HG03159 (cell line): ENCODE measurements around the gene SIPA1L3.
A peak's percentile ranks its signal among the peaks of the same experiment; 100 is the strongest.
"Not testable (repeated sequence)": the region's sequence is repeated elsewhere in the genome, so short reads cannot be mapped to it uniquely, and the experiment has no call there.

Experiments
- ATAC-seq: cut with Tn5 transposase; IDR thresholded peaks from one replicate; pipeline ENCODE4 v1.9.1; 2021; ENCODE audit warnings: mild to moderate bottlenecking, moderate library complexity; ENCODE audit not compliant: unreplicated experiment

SIPA1L3 gene

GRCh38 chr19:38062959-38063761 lies 156.2 kb downstream of the SIPA1L3 start:
- no peak for ATAC-seq

DNA sequence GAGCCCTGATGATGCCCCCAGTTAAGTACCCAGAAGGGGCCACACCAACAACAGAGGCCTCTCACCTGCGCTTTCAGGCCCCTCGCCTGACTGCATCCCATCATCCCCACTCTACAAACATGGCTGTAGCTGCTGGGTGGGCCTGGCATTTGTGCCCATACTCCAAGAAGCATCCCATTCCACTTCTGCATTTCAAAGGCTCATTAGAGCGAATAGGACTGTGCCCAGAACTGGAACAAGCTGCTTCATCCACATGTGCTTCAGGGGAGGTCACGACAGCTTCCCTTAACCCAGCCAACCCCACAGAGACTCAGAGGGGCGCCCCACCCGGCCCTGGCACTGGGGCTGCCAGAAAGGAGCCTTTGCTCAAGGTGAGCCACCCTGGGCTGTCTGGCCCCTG lies 156.9 kb downstream of the SIPA1L3 start:
- no peak for ATAC-seq

DNA sequence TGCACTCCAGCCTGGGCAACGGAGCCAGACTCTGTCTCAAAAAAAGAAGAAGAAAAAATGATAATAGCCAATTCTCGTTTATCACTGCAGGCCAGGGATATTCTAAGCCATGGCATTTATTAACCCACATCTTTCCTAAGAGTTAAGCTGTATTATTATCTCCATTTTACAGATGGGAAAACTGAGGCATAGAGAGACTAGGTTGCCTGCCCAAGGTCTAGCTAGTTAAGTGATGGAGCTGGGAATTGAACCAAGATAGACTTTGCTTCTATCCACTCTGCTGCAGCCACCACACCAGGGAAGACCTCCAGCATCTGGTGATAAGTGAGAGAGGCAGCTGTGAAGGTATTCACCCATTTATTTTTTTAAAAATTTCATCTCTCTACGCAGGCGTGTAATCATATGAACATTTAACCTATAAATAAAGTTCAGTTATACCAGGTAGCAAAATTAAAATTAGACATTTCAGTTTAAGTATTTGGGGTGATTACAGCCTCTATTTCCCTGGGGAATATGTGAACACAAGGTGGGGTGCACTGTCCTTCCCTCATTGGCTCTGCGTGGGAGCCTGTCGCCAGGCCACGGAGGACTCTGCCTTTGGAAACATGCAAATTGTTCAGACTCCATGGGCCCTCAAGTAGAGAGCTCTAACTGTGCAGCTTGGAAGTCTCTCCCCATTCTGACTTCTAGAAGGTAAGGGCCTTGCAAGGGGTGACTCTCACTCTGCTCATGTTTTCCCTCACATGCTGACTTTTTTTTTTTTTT lies 157.8 kb downstream of the SIPA1L3 start:
- no peak for ATAC-seq

GRCh38 chr19:38065775-38066174 lies 158.8 kb downstream of the SIPA1L3 start:
- not testable (repeated sequence) for ATAC-seq

DNA sequence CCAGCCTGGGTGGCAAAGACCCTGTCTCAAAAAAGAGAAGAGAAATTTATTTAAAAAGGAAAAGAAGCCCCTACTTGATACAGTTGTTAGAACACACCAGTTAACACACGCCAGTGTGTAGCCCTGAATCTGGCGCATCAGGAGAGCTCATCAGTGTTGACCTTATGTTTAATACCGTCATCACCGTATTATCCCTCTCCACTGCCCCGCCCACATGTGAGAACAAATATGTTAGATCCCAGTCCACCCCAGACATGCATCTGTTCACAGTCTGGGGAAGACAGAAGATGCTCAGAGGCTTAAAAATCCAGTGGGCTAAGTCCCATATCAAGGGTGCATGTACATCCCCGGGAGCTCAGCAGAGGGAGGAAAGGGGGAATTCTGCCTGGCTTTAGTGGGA lies 161.8 kb downstream of the SIPA1L3 start:
- ATAC-seq = no peak

DNA sequence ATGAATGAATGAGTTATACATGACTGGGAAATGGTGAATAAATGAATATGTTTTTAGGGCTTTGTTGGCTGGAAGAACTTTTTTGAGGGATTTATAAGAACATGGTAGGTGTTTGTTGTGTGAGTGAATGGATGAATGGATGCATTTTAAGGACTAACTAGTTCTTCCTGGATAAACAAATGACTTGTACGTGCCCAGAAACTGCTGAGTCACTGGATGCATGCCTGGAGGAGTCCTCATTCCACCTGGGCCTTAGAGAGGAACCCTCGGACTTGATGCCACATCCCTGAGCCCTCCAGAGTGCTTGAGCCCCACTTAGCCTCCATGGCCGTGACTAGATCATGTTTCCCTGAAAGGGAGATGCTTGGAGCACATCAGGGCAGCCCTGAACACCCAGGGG lies 163.6 kb downstream of the SIPA1L3 start:
- ATAC-seq = no peak

DNA sequence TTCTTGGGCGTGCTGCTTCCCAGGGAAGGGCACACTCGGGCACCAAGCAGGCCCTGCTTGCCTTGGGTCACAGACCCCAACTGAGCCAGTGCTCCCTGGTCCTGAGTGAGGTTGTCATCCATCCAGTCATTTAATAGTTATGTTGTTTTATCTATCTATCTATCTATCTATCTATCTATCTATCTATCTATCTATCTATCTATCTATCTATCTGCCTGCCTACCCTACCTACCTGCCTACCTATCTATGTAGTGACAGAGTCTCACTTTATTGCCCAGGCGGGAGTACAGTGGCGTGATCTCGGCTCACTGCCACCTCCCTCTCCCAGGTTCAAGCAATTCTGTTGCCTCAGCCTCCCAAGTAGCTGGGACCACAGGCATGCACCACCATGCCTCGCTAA lies 164.0 kb downstream of the SIPA1L3 start:
- not testable (repeated sequence) for ATAC-seq

- ATAC-seq = no peak
Observed at GRCh38 chr19:38071647-38072046, 164.6 kb downstream of the SIPA1L3 start.

- ATAC-seq = no peak
Observed at GRCh38 chr19:38072776-38073750, 166.1 kb downstream of the SIPA1L3 start.

- no peak for ATAC-seq
Observed at GRCh38 chr19:38073841-38074685, 167.1 kb downstream of the SIPA1L3 start.

- no peak for ATAC-seq
Observed at GRCh38 chr19:38076337-38076736, 169.3 kb downstream of the SIPA1L3 start.

DNA sequence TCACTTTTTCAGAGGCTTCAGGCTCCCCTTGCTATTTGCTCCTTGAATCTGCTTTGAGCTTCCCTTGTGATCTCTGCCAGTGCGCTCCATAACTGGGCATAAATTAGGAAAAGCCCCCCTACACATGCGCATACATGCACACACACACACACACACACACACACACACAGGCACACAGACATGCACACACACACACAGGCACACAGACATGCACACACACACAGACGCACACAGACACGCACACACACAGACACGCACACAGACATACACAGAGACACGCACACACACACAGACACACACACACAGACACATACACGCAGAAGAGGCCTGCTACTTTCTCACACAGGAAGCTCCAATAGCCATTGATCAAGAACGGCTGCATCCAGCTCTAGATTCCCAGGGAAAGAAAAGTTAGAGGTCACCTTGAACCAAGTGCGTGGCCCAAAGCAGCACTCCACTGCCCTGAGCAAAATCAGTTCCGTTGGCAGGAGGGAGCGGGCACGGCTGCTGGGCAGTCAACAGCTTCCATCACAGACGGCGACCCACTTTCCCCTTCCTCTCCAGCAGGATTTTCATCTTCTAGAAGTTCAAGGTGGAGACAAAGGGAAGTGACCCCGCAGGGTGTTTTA lies 171.4 kb downstream of the SIPA1L3 start:
- ATAC-seq = no peak

DNA sequence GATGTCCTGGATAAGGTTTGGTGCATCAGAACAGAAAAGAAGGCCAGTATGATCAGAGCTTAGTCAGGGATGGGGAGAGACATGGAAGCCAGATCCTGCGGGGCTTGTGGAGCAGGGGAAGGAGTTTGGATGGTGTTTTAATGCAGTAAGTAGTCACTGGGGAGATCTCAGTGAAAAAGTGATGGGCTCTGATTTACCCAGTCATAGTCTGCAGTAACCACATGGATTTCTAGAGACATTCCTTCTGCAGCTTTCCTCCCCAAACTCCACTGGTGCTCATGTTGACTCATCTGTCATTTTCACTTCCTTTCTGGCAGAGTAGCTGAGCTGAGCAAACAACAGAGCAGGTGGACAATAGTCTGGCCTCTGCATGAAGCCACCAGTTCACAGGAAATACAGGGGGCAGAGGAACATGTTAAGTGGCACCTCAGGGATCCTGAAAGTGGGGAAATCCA lies 172.9 kb downstream of the SIPA1L3 start:
- ATAC-seq = peak; percentile 67

DNA sequence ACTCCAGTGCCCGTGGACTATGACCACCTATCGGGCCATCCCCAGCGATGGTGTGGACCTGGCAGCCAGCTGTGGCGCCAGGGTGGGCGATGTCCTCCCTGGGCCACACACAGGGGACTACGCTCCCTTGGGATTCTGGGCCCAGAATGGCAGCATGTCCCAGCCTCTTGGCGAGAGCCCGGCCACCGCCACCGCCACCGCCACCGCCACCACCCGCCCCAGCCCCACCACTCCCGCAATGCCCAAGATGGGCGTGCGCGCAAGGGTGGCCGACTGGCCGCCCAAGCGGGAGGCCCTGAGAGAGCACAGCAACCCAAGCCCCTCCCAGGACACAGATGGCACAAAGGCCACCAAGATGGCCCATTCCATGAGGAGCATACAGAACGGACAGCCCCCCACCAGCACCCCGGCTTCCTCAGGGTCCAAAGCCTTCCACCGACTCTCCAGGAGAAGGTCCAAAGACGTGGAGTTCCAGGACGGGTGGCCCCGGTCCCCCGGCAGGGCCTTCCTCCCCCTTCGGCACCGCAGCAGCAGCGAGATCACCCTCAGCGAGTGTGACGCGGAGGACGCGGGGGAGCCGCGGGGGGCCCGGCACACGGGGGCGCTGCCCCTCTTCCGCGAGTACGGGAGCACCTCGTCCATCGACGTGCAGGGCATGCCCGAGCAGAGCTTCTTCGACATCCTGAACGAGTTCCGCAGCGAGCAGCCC lies 174.7 kb downstream of the SIPA1L3 start:
- no peak for ATAC-seq

DNA sequence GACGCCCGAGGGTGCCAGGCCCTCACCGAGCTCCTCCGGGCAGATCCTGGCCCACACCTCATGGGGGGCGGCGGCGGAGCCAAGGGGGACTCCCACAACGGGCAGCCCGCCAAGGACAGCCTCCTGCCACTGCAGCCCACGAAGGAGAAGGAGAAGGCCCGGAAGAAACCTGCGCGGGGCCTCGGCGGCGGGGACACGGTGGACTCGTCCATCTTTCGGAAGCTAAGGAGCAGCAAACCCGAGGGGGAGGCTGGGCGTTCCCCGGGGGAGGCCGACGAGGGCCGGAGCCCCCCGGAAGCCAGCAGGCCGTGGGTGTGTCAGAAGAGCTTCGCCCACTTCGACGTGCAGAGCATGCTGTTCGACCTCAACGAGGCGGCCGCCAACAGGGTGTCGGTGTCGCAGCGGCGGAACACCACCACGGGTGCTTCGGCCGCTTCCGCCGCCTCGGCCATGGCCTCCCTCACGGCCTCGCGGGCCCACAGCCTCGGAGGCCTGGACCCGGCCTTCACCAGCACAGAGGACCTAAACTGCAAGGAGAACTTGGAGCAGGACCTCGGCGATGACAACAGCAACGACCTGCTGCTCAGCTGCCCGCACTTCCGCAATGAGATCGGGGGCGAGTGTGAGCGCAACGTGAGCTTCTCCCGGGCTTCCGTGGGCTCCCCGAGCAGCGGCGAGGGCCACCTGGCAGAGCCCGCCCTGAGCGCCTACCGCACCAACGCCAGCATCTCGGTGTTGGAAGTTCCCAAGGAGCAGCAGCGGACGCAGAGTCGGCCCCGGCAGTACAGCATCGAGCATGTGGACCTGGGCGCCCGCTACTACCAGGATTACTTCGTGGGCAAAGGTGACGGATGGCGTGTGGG lies 175.5 kb downstream of the SIPA1L3 start:
- no peak for ATAC-seq

- ATAC-seq = no peak
Observed at GRCh38 chr19:38084196-38084595, 177.2 kb downstream of the SIPA1L3 start.

DNA sequence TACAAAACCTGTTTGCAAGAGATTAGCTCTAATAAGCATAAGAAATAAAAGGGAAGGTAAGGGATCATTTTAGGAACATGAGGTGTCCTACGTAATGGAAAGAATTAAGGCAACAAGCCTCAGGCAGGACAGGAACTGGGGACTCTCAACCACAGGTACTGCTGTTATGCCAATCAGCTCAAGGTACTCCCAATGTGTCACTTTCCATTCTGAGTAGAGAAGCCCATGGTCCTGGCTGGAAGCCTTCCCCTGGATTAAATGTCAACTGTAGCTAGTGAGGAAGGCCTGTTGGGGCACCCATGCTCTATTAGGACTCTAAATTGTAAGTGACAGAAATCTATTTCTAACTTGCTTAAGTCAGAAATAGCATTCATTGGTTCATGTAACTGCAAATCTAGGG lies 182.4 kb downstream of the SIPA1L3 start:
- ATAC-seq = no peak

DNA sequence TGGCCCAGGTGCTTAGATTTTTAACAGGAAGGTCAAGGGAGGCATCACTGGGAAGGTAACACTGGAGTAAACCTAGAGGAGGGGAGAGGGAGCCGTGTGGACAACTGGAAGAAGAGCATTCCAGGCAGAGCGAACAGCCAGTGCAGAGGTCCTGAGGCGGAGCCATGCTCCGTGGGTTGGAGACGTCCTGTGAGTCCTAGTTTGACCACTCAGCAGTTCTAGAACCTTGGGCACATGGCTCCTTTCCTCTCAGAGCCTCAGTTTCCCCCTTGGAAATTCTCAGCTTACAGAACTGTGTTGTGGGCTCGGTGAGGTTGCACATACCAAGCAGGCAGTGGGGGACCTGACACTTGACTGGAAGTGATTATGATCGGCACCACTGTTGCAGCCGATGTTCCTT lies 186.1 kb downstream of the SIPA1L3 start:
- no peak for ATAC-seq
